HepG2 (cell line): ENCODE data around the gene SLC38A3. TPM values are rescaled to one million over a fixed set of nuclear protein-coding genes. Genes with fewer than 3 reads are reported as not detected.
A peak's percentile ranks its signal among the peaks of the same experiment; 100 is the strongest.

Source experiments
- ADNP ChIP-seq: sonication (generic); formaldehyde crosslinking; IDR thresholded peaks from 2 replicates; pipeline ENCODE4 v1.4.0; 2020; ENCODE audit warnings: missing genetic modification reagents
- FOSL2 ChIP-seq: sonication (generic); formaldehyde crosslinking; IDR thresholded peaks from 2 replicates; pipeline ENCODE4 v1.4.0; 2020; ENCODE audit warnings: missing genetic modification reagents
- HHEX ChIP-seq: IDR thresholded peaks from 2 replicates; pipeline ENCODE4 v1.6.1; 2016; ENCODE audit warnings: control low read depth
- KMT2A ChIP-seq: sonication (generic); formaldehyde crosslinking; IDR thresholded peaks from 2 replicates; pipeline ENCODE4 v1.4.0; 2020; ENCODE audit warnings: missing genetic modification reagents
- NR1H2 ChIP-seq: sonication (generic); formaldehyde crosslinking; IDR thresholded peaks from 2 replicates; pipeline ENCODE4 v1.8.1; 2022; ENCODE audit warnings: low read depth, missing genetic modification reagents, borderline replicate concordance
- POGZ ChIP-seq: sonication (generic); formaldehyde crosslinking; IDR thresholded peaks from 2 replicates; pipeline ENCODE4 v1.4.0; 2020; ENCODE audit warnings: mild to moderate bottlenecking, missing genetic modification reagents
- YY1 ChIP-seq: IDR thresholded peaks from 2 replicates; pipeline ENCODE4 v1.6.1; 2011; ENCODE audit warnings: low read length, low read depth, moderate library complexity, mild to moderate bottlenecking; ENCODE audit not compliant: insufficient read depth, insufficient replicate concordance
- ZBTB8A ChIP-seq: sonication (generic); formaldehyde crosslinking; IDR thresholded peaks from 2 replicates; pipeline ENCODE4 v1.4.0; 2020; ENCODE audit warnings: mild to moderate bottlenecking, low read depth, missing genetic modification reagents, borderline replicate concordance
- ZC3H13 ChIP-seq: sonication (generic); formaldehyde crosslinking; IDR thresholded peaks from 2 replicates; pipeline ENCODE4 v1.8.1; 2023; ENCODE audit warnings: mild to moderate bottlenecking, missing genetic modification reagents, moderate library complexity
- ZMYM2 ChIP-seq: sonication (generic); formaldehyde crosslinking; IDR thresholded peaks from 2 replicates; pipeline ENCODE4 v1.8.0; 2022; ENCODE audit warnings: mild to moderate bottlenecking, missing genetic modification reagents
- ZNF124 ChIP-seq: sonication (generic); formaldehyde crosslinking; IDR thresholded peaks from 2 replicates; pipeline ENCODE4 v1.4.0; 2020; ENCODE audit warnings: missing genetic modification reagents
- ZNF264 ChIP-seq: sonication (generic); formaldehyde crosslinking; IDR thresholded peaks from 2 replicates; pipeline ENCODE4 v1.4.0; 2020; ENCODE audit warnings: missing genetic modification reagents
- ZNF552 ChIP-seq: sonication (generic); formaldehyde crosslinking; IDR thresholded peaks from 2 replicates; pipeline ENCODE4 v1.9.0; 2022; ENCODE audit warnings: missing genetic modification reagents, mild to moderate bottlenecking, borderline replicate concordance
- ZNF672 ChIP-seq: sonication (generic); formaldehyde crosslinking; IDR thresholded peaks from 2 replicates; pipeline ENCODE4 v1.8.1; 2022; ENCODE audit warnings: missing genetic modification reagents
- ZNF678 ChIP-seq: sonication (generic); formaldehyde crosslinking; IDR thresholded peaks from 2 replicates; pipeline ENCODE4 v1.4.0; 2020; ENCODE audit warnings: mild to moderate bottlenecking, missing genetic modification reagents
- polyA plus RNA-seq, 8 experiments: library from polyadenylated mRNA; depleted of rRNA in 3 of 8; stranded (reverse) in 7 of 8; unstranded in 1 of 8; fragments of >200 nt; fragmentation: Illumina TruSeq in 4 of 8; extraction: Trizol in 4 of 8; gene quantifications; 2 replicates each; pipeline versions ENCODE4 v1.2.1 to v1.2.3, GENCODE V29; 2011 to 2016; ENCODE audit warnings: low read depth in 4 of 8, missing spikeins in 1 of 8, mixed read lengths in 1 of 8; ENCODE audit not compliant: insufficient read depth in 1 of 8
- total RNA-seq, 5 experiments: library from RNA; depleted of rRNA; stranded (reverse); fragments of >200 nt; fragmentation: Illumina TruSeq; extraction: Trizol; gene quantifications; 2 replicates each; pipeline ENCODE4 v1.2.3, GENCODE V29; 2016; ENCODE audit warnings: low read depth in 1 of 5
- TF ChIP-seq, protein P1 (sequence below): sonication (generic); formaldehyde crosslinking; conservative IDR thresholded peaks from 2 replicates; pipeline ENCODE4 v1.8.0; 2022; ENCODE audit warnings: missing genetic modification reagents
- TF ChIP-seq, protein P2 (sequence below): sonication (generic); formaldehyde crosslinking; IDR thresholded peaks from 2 replicates; pipeline ENCODE4 v1.4.0; 2020; ENCODE audit warnings: mild to moderate bottlenecking, missing genetic modification reagents
- TF ChIP-seq, protein P3 (sequence below): IDR thresholded peaks from 2 replicates; pipeline ENCODE4 v1.4.0; 2020; ENCODE audit warnings: mild to moderate bottlenecking, missing genetic modification reagents
- TF ChIP-seq, protein P4 (sequence below): sonication (generic); formaldehyde crosslinking; IDR thresholded peaks from 2 replicates; pipeline ENCODE4 v1.4.0; 2020; ENCODE audit warnings: missing genetic modification reagents
- TF ChIP-seq, protein P5 (sequence below): IDR thresholded peaks from 2 replicates; pipeline ENCODE4 v1.6.1; 2016; ENCODE audit warnings: mild to moderate bottlenecking

The SLC38A3 gene
- total and polyA plus RNA-seq, 2 of the 13 experiments (the other 11 are each of a cell fraction or from before 2014, with no cell fraction given), result 29.8 to 164 TPM

- TF ChIP-seq, protein P1, sequence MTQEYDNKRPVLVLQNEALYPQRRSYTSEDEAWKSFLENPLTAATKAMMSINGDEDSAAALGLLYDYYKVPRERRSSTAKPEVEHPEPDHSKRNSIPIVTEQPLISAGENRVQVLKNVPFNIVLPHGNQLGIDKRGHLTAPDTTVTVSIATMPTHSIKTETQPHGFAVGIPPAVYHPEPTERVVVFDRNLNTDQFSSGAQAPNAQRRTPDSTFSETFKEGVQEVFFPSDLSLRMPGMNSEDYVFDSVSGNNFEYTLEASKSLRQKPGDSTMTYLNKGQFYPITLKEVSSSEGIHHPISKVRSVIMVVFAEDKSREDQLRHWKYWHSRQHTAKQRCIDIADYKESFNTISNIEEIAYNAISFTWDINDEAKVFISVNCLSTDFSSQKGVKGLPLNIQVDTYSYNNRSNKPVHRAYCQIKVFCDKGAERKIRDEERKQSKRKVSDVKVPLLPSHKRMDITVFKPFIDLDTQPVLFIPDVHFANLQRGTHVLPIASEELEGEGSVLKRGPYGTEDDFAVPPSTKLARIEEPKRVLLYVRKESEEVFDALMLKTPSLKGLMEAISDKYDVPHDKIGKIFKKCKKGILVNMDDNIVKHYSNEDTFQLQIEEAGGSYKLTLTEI (CRISPR knock-in tag), result no peak
- TF ChIP-seq ZNF264 (CRISPR knock-in tag) (no peak), ADNP (CRISPR knock-in tag) (no peak), YY1 (no peak), HHEX (CRISPR knock-in tag) (no peak), ZNF124 (no peak), POGZ (CRISPR knock-in tag) (no peak), ZC3H13 (CRISPR knock-in tag) (no peak), NR1H2 (CRISPR knock-in tag) (no peak), KMT2A (CRISPR knock-in tag) (no peak), ZMYM2 (CRISPR knock-in tag) (no peak), FOSL2 (CRISPR knock-in tag) (peak; percentile 23; the same call in 1 of the 2 replicates), ZNF678 (CRISPR knock-in tag) (no peak), ZNF672 (CRISPR knock-in tag) (no peak), ZNF552 (no peak), ZBTB8A (CRISPR knock-in tag) (no peak)
- TF ChIP-seq, protein P2, sequence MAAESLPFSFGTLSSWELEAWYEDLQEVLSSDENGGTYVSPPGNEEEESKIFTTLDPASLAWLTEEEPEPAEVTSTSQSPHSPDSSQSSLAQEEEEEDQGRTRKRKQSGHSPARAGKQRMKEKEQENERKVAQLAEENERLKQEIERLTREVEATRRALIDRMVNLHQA (CRISPR knock-in tag), result no peak
- TF ChIP-seq, protein P3, sequence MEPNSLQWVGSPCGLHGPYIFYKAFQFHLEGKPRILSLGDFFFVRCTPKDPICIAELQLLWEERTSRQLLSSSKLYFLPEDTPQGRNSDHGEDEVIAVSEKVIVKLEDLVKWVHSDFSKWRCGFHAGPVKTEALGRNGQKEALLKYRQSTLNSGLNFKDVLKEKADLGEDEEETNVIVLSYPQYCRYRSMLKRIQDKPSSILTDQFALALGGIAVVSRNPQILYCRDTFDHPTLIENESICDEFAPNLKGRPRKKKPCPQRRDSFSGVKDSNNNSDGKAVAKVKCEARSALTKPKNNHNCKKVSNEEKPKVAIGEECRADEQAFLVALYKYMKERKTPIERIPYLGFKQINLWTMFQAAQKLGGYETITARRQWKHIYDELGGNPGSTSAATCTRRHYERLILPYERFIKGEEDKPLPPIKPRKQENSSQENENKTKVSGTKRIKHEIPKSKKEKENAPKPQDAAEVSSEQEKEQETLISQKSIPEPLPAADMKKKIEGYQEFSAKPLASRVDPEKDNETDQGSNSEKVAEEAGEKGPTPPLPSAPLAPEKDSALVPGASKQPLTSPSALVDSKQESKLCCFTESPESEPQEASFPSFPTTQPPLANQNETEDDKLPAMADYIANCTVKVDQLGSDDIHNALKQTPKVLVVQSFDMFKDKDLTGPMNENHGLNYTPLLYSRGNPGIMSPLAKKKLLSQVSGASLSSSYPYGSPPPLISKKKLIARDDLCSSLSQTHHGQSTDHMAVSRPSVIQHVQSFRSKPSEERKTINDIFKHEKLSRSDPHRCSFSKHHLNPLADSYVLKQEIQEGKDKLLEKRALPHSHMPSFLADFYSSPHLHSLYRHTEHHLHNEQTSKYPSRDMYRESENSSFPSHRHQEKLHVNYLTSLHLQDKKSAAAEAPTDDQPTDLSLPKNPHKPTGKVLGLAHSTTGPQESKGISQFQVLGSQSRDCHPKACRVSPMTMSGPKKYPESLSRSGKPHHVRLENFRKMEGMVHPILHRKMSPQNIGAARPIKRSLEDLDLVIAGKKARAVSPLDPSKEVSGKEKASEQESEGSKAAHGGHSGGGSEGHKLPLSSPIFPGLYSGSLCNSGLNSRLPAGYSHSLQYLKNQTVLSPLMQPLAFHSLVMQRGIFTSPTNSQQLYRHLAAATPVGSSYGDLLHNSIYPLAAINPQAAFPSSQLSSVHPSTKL (CRISPR knock-in tag), result 0 out of 2 replicates have a peak, but pooled peaks have one; percentile 8
- TF ChIP-seq, protein P4, sequence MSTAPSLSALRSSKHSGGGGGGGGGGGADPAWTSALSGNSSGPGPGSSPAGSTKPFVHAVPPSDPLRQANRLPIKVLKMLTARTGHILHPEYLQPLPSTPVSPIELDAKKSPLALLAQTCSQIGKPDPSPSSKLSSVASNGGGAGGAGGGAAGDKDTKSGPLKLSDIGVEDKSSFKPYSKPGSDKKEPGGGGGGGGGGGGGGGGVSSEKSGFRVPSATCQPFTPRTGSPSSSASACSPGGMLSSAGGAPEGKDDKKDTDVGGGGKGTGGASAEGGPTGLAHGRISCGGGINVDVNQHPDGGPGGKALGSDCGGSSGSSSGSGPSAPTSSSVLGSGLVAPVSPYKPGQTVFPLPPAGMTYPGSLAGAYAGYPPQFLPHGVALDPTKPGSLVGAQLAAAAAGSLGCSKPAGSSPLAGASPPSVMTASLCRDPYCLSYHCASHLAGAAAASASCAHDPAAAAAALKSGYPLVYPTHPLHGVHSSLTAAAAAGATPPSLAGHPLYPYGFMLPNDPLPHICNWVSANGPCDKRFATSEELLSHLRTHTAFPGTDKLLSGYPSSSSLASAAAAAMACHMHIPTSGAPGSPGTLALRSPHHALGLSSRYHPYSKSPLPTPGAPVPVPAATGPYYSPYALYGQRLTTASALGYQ (CRISPR knock-in tag), result no peak
- TF ChIP-seq, protein P5, sequence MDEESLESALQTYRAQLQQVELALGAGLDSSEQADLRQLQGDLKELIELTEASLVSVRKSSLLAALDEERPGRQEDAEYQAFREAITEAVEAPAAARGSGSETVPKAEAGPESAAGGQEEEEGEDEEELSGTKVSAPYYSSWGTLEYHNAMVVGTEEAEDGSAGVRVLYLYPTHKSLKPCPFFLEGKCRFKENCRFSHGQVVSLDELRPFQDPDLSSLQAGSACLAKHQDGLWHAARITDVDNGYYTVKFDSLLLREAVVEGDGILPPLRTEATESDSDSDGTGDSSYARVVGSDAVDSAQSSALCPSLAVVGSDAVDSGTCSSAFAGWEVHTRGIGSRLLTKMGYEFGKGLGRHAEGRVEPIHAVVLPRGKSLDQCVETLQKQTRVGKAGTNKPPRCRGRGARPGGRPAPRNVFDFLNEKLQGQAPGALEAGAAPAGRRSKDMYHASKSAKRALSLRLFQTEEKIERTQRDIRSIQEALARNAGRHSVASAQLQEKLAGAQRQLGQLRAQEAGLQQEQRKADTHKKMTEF (CRISPR knock-in tag), result 0 out of 2 replicates have a peak, but pooled peaks have one; percentile 43
Observed at GRCh38 chr3:50189274-50189673, 15.8 kb upstream of the SLC38A3 start (continued).
